ENCODE results near the gene SYNPR. TPM values are rescaled to one million over a fixed set of nuclear protein-coding genes. Genes with fewer than 3 reads are reported as not detected.

The SYNPR gene
- total RNA-seq, 1 donor from 2014 or later, result 0.27 TPM

- no peak overlapping the region for H3K4me3 Mint-ChIP-seq (ENCODE audit: unreplicated experiment)
- H3K36me3 Mint-ChIP-seq (ENCODE audit: low read depth, unreplicated experiment), result no peaks in the 10 kb centered on the region
- H3K4me1 Mint-ChIP-seq (ENCODE audit: low read depth, unreplicated experiment), result no peaks in the 10 kb centered on the region
- no peak overlapping the region for H3K9ac ChIP-seq (ENCODE audit: low read length)
- H3K4me2 ChIP-seq (ENCODE audit: low read length), result peak overlapping the region; percentile 7
- no peak overlapping the region for H2AFZ ChIP-seq (ENCODE audit: low read depth, low read length)
- no peaks in the 10 kb centered on the region for H4K20me1 ChIP-seq (ENCODE audit: insufficient read depth, low read length)
- no peak overlapping the region for H3K27ac Mint-ChIP-seq (ENCODE audit: unreplicated experiment)
- H3K4me1 ChIP-seq (ENCODE audit: insufficient read depth, low read length), result peaks cover 11% of the 10 kb centered on the region
- TF ChIP-seq CTCF (IDR thresholded peaks at IDR 0.05; ENCODE audit: insufficient read depth, low read depth, low read length) (no peak), EZH2 (IDR thresholded peaks at IDR 0.05; ENCODE audit: insufficient read depth, low read length) (no peak)
- H3K9me3 ChIP-seq (ENCODE audit: insufficient read depth, low read depth, low read length), result no peaks in the 10 kb centered on the region
- H3K36me3 ChIP-seq (ENCODE audit: insufficient read depth, low read length), result no peaks in the 10 kb centered on the region
- peak overlapping the region; percentile 10 for H3K27ac ChIP-seq (ENCODE audit: low read depth, low read length)
- no peak for FAIRE-seq
- peak; percentile 82 for DNase-seq (ENCODE audit: low read depth)
- H3K9me3 Mint-ChIP-seq (ENCODE audit: unreplicated experiment), result no peaks in the 10 kb centered on the region
- H3K79me2 ChIP-seq (ENCODE audit: insufficient read depth, low read length), result no peaks in the 10 kb centered on the region
- peaks cover 2% of the 10 kb centered on the region for H3K27me3 ChIP-seq (ENCODE audit: insufficient read depth, low read length)
- H3K27me3 Mint-ChIP-seq (ENCODE audit: low read depth, unreplicated experiment), result peaks cover 4% of the 10 kb centered on the region
- no peak overlapping the region for H3K4me3 ChIP-seq (ENCODE audit: insufficient read depth, low read depth, low read length)
These were observed 117.9 kb downstream of the SYNPR start for GRCh38 chr3:63395960-63396359.

GRCh38 chr3:63400246-63400860 is 122.2 kb downstream of the SYNPR start:
- Histone ChIP-seq H2AFZ (ENCODE audit: low read depth, low read length) (no peak overlapping the region), H3K4me1 (ENCODE audit: insufficient read depth, low read length) (peaks cover 7% of the 10 kb centered on the region), H3K9me3 (ENCODE audit: insufficient read depth, low read depth, low read length) (no peaks in the 10 kb centered on the region), H4K20me1 (ENCODE audit: insufficient read depth, low read length) (no peaks in the 10 kb centered on the region), H3K4me2 (ENCODE audit: low read length) (peak overlapping the region; percentile 13), H3K27me3 (ENCODE audit: insufficient read depth, low read length) (peaks cover 2% of the 10 kb centered on the region), H3K9ac (ENCODE audit: low read length) (no peak overlapping the region), H3K27ac (ENCODE audit: low read depth, low read length) (no peak overlapping the region), H3K36me3 (ENCODE audit: insufficient read depth, low read length) (no peaks in the 10 kb centered on the region), H3K4me3 (ENCODE audit: insufficient read depth, low read depth, low read length) (no peak overlapping the region), H3K79me2 (ENCODE audit: insufficient read depth, low read length) (no peaks in the 10 kb centered on the region)
- FAIRE-seq (no peak), DNase-seq (ENCODE audit: low read depth) (peak; percentile 72)
- Mint-ChIP-seq H3K27ac (ENCODE audit: unreplicated experiment) (no peak overlapping the region), H3K27me3 (ENCODE audit: low read depth, unreplicated experiment) (peaks cover 6% of the 10 kb centered on the region), H3K4me1 (ENCODE audit: low read depth, unreplicated experiment) (no peaks in the 10 kb centered on the region), H3K9me3 (ENCODE audit: unreplicated experiment) (no peaks in the 10 kb centered on the region), H3K36me3 (ENCODE audit: low read depth, unreplicated experiment) (no peaks in the 10 kb centered on the region), H3K4me3 (ENCODE audit: unreplicated experiment) (no peak overlapping the region)
- TF ChIP-seq EZH2 (IDR thresholded peaks at IDR 0.05; ENCODE audit: insufficient read depth, low read length) (no peak), CTCF (IDR thresholded peaks at IDR 0.05; ENCODE audit: insufficient read depth, low read depth, low read length) (no peak)

DNA sequence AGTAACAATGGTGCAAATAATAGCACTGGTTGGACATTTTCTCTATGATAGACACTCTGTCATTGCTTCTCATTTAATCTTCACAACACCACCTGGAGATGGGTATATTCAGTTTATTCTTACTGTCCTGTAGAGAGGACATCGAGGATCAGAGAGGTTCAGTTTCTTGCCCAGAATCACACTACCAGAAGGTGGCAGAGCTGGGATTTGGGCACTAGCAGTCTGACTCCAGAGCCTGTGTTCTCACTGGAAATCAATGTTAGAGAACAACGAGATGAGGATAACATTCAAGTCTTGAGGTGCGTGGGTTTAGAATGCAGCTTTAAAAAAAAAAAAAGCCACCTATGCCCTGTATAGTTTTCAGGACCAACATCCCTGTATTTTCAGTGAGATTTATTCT is 127.8 kb downstream of the SYNPR start:
- H3K9me3 ChIP-seq (ENCODE audit: insufficient read depth, low read depth, low read length), result no peaks in the 10 kb centered on the region
- no peaks in the 10 kb centered on the region for H3K27me3 ChIP-seq (ENCODE audit: insufficient read depth, low read length)
- no peak overlapping the region for H3K4me3 Mint-ChIP-seq (ENCODE audit: unreplicated experiment)
- H3K4me3 ChIP-seq (ENCODE audit: insufficient read depth, low read depth, low read length), result no peak overlapping the region
- peaks cover 1% of the 10 kb centered on the region for H3K9me3 Mint-ChIP-seq (ENCODE audit: unreplicated experiment)
- no peaks in the 10 kb centered on the region for H3K79me2 ChIP-seq (ENCODE audit: insufficient read depth, low read length)
- H3K9ac ChIP-seq (ENCODE audit: low read length), result no peak overlapping the region
- peaks cover 5% of the 10 kb centered on the region for H3K4me1 Mint-ChIP-seq (ENCODE audit: low read depth, unreplicated experiment)
- no peak overlapping the region for H3K4me2 ChIP-seq (ENCODE audit: low read length)
- H3K27me3 Mint-ChIP-seq (ENCODE audit: low read depth, unreplicated experiment), result peaks cover 4% of the 10 kb centered on the region
- no peak for FAIRE-seq
- no peak for DNase-seq (ENCODE audit: low read depth)
- H4K20me1 ChIP-seq (ENCODE audit: insufficient read depth, low read length), result no peaks in the 10 kb centered on the region
- TF ChIP-seq EZH2 (IDR thresholded peaks at IDR 0.05; ENCODE audit: insufficient read depth, low read length) (no peak), CTCF (IDR thresholded peaks at IDR 0.05; ENCODE audit: insufficient read depth, low read depth, low read length) (no peak)
- H3K4me1 ChIP-seq (ENCODE audit: insufficient read depth, low read length), result no peaks in the 10 kb centered on the region
- H3K27ac ChIP-seq (ENCODE audit: low read depth, low read length), result no peak overlapping the region
- no peaks in the 10 kb centered on the region for H3K36me3 Mint-ChIP-seq (ENCODE audit: low read depth, unreplicated experiment)
- H3K36me3 ChIP-seq (ENCODE audit: insufficient read depth, low read length), result no peaks in the 10 kb centered on the region
- no peak overlapping the region for H2AFZ ChIP-seq (ENCODE audit: low read depth, low read length)
- no peak overlapping the region for H3K27ac Mint-ChIP-seq (ENCODE audit: unreplicated experiment)
